ENCODE data around the gene VPS36. TPM values are rescaled to one million over a fixed set of nuclear protein-coding genes. Genes with fewer than 3 reads are reported as not detected.

Gene VPS36
- polyA plus RNA-seq, 2 of the 4 experiments (the other 2 are of a cell fraction), result 12.6 to 23.1 TPM

DNA sequence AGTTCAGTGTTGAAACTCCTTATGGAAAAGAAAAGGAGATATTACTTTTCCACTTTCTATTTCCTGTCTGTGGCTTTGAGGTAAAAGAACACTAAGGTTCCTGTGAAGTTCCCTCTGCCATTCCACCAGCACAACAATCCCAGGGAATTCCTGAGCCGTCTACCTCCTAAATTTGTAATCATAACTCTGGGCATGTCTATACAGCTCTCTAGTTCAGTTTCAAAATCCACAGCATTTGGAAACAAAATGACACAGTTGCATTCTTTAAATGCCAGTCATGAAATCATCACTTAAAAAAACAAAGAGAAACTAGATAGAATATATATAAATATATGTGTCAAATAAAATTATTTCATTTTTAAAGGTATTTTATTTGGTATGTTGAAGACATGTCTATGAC lies 35.5 kb downstream of the VPS36 start (continued):
- no peak for TF ChIP-seq BHLHE40 (IDR thresholded peaks at IDR 0.05; ENCODE audit: low read depth, low read length)

DNA sequence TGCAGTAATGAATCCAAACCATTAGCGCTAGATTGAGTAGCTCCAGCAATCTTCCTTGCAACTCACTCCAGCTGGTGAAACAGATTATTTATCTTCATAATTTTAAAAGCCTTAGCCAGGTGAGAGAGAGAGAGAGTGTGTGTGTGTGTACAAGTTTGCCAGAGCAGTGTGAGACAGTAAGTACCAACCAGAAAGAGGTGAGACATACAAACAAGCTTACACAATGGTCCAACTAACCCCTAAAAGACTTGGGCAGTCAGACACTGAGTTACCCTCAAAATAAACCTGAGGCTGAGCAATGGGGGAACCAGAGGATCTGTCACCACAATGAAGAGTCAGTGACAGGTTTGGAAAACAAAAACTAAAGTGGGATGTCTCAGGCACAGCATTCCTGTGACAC lies 36.4 kb downstream of the VPS36 start:
- DNase-seq (ENCODE audit: low read depth in 1 of 2, low spot score in 1 of 2) (no peak), FAIRE-seq (no peak), ATAC-seq (no peak)
- 100% methylated on average over 1 of the region's 1 CpG for WGBS (ENCODE audit: missing lambda C conversion rate)
- peak overlapping the region; percentile 73 to 90; a peak in 5 of 6 replicates for H3K27ac ChIP-seq
- H3K4me1 ChIP-seq, result peaks cover 59% of the 10 kb centered on the region
- ChIA-PET CTCF (interaction anchor here (0.8 to 1.1 kb wide), 3 partner anchors 22 to 70 kb away, joined by 3 to 6 read pairs (median 3); partner anchors contain the start of gene VPS36), POLR2A (interaction anchor here (1.1 kb wide), 1 partner anchor 9 kb away, joined by 3 read pairs; no protein-coding TSS in a partner anchor)
- no peak overlapping the region for H3K4me3 ChIP-seq
- no peaks in the 10 kb centered on the region for H3K9me3 ChIP-seq
- TF ChIP-seq CHD2 (IDR thresholded peaks at IDR 0.05; ENCODE audit: low read length, partially characterized antibody) (no peak), FOSL2 (IDR thresholded peaks at IDR 0.05) (no peak), FOSL2 (CRISPR knock-in tag; IDR thresholded peaks at IDR 0.05) (no peak), PBX3 (IDR thresholded peaks at IDR 0.05) (no peak), ZC3H11A (IDR thresholded peaks at IDR 0.05) (no peak), RARB (CRISPR knock-in tag; IDR thresholded peaks at IDR 0.05) (no peak), RAD21 (conservative IDR thresholded peaks at IDR 0.05 in 1 of 2, IDR thresholded peaks at IDR 0.05 in 1 of 2) (no peak), HDAC2 (IDR thresholded peaks at IDR 0.05) (no peak), HOXB13 (CRISPR knock-in tag; IDR thresholded peaks at IDR 0.05; ENCODE audit: low read depth) (no peak), KDM5A (IDR thresholded peaks at IDR 0.05) (no peak), TP53 (CRISPR knock-in tag; IDR thresholded peaks at IDR 0.05) (no peak), PHF8 (IDR thresholded peaks at IDR 0.05; ENCODE audit: borderline replicate concordance, low read depth) (no peak), SREBF2 (IDR thresholded peaks at IDR 0.05) (no peak), MAFK (IDR thresholded peaks at IDR 0.05; ENCODE audit: partially characterized antibody) (no peak), JUN (IDR thresholded peaks at IDR 0.05) (no peak), ZFP36 (IDR thresholded peaks at IDR 0.05; ENCODE audit: borderline replicate concordance, partially characterized antibody) (no peak), CBX8 (IDR thresholded peaks at IDR 0.05) (no peak), REST (IDR thresholded peaks at IDR 0.05) (no peak)
- TF ChIP-seq, protein P1, sequence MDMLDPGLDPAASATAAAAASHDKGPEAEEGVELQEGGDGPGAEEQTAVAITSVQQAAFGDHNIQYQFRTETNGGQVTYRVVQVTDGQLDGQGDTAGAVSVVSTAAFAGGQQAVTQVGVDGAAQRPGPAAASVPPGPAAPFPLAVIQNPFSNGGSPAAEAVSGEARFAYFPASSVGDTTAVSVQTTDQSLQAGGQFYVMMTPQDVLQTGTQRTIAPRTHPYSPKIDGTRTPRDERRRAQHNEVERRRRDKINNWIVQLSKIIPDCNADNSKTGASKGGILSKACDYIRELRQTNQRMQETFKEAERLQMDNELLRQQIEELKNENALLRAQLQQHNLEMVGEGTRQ (IDR thresholded peaks at IDR 0.05), result no peak
- TF ChIP-seq, protein P2, sequence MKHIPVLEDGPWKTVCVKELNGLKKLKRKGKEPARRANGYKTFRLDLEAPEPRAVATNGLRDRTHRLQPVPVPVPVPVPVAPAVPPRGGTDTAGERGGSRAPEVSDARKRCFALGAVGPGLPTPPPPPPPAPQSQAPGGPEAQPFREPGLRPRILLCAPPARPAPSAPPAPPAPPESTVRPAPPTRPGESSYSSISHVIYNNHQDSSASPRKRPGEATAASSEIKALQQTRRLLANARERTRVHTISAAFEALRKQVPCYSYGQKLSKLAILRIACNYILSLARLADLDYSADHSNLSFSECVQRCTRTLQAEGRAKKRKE (CRISPR knock-in tag; IDR thresholded peaks at IDR 0.05; ENCODE audit: low read depth), result no peak
- peak overlapping the region; percentile 55; the same call in 1 of the 3 replicates for H3K4me2 ChIP-seq

Measured in A549 (cell line).